ENCODE measurements around the gene CRYBB2. TPM values are rescaled to one million over a fixed set of nuclear protein-coding genes. Genes with fewer than 3 reads are reported as not detected.

Gene CRYBB2
- total RNA-seq, 1 donor from 2014 or later = not detected

- no peak for DNase-seq (ENCODE audit: extremely low spot score, unreplicated experiment)
- no peak for TF ChIP-seq CTCF (conservative IDR thresholded peaks at IDR 0.05)
- H3K9me3 Mint-ChIP-seq = peaks cover 6% of the 10 kb centered on the region
- H3K27me3 Mint-ChIP-seq = no peaks in the 10 kb centered on the region
- H3K4me1 Mint-ChIP-seq (ENCODE audit: unreplicated experiment) = no peaks in the 10 kb centered on the region
- H3K36me3 Mint-ChIP-seq = peaks cover 14% of the 10 kb centered on the region
- H3K4me3 Mint-ChIP-seq = no peak overlapping the region
- no peak overlapping the region for H3K27ac Mint-ChIP-seq
Observed at GRCh38 chr22:25182131-25183110, 37.0 kb upstream of the CRYBB2 start.

- Mint-ChIP-seq H3K9me3 (peaks cover 6% of the 10 kb centered on the region), H3K27me3 (no peaks in the 10 kb centered on the region), H3K4me1 (ENCODE audit: unreplicated experiment) (no peaks in the 10 kb centered on the region), H3K36me3 (peaks cover 16% of the 10 kb centered on the region), H3K27ac (peak overlapping the region; percentile 61), H3K4me3 (no peak overlapping the region)
- TF ChIP-seq CTCF (conservative IDR thresholded peaks at IDR 0.05) = no peak
- DNase-seq (ENCODE audit: extremely low spot score, unreplicated experiment) = no peak
Observed at GRCh38 chr22:25183949-25184619, 35.4 kb upstream of the CRYBB2 start.

- no peak overlapping the region for H3K4me3 Mint-ChIP-seq
- no peaks in the 10 kb centered on the region for H3K27me3 Mint-ChIP-seq
- no peaks in the 10 kb centered on the region for H3K9me3 Mint-ChIP-seq
- no peak for DNase-seq (ENCODE audit: extremely low spot score, unreplicated experiment)
- no peaks in the 10 kb centered on the region for H3K4me1 Mint-ChIP-seq (ENCODE audit: unreplicated experiment)
- TF ChIP-seq CTCF (conservative IDR thresholded peaks at IDR 0.05) = no peak
- peaks cover 8% of the 10 kb centered on the region for H3K36me3 Mint-ChIP-seq
- H3K27ac Mint-ChIP-seq = no peak overlapping the region
Observed at GRCh38 chr22:25186140-25186539, 33.3 kb upstream of the CRYBB2 start.

GRCh38 chr22:25187469-25187868, 32.0 kb upstream of the CRYBB2 start:
- H3K4me1 Mint-ChIP-seq (ENCODE audit: unreplicated experiment) = no peaks in the 10 kb centered on the region
- no peak overlapping the region for H3K27ac Mint-ChIP-seq
- H3K36me3 Mint-ChIP-seq = peaks cover 8% of the 10 kb centered on the region
- no peaks in the 10 kb centered on the region for H3K27me3 Mint-ChIP-seq
- no peaks in the 10 kb centered on the region for H3K9me3 Mint-ChIP-seq
- no peak for DNase-seq (ENCODE audit: extremely low spot score, unreplicated experiment)
- no peak overlapping the region for H3K4me3 Mint-ChIP-seq
- no peak for TF ChIP-seq CTCF (conservative IDR thresholded peaks at IDR 0.05)

- Mint-ChIP-seq H3K4me1 (ENCODE audit: unreplicated experiment) (no peaks in the 10 kb centered on the region), H3K9me3 (no peaks in the 10 kb centered on the region), H3K27ac (no peak overlapping the region), H3K27me3 (no peaks in the 10 kb centered on the region), H3K4me3 (no peak overlapping the region), H3K36me3 (peaks cover 3% of the 10 kb centered on the region)
- TF ChIP-seq CTCF (conservative IDR thresholded peaks at IDR 0.05) = no peak
- no peak for DNase-seq (ENCODE audit: extremely low spot score, unreplicated experiment)
Observed at GRCh38 chr22:25192406-25192805, 27.0 kb upstream of the CRYBB2 start.

Measured in type B pancreatic cell (in vitro differentiated cells).